Peyer's patch (tissue), 4 donors: Measurements from ENCODE around the gene MAP3K8.

ENCODE experiments used
- POLR2A ChIP-seq, 2 donors: fragments of 450-650 bp; IDR thresholded peaks; one replicate each; pipeline ENCODE4 v1.5.1; 2017; ENCODE audit warnings: antibody characterized with exemption in 2 of 2, mild to moderate bottlenecking in 2 of 2, moderate library complexity in 2 of 2
- TF ChIP-seq, protein P1 (sequence below), 6 experiments: fragments of 450-650 bp in 4 of 6; fragments of 200-600 bp in 2 of 6; sonication (generic) in 1 of 6; IDR thresholded peaks; one replicate each; pipeline ENCODE4 v1.5.1; 2017 to 2019; ENCODE audit warnings: antibody characterized with exemption in 6 of 6, mild to moderate bottlenecking in 3 of 6, moderate library complexity in 1 of 6

DNA sequence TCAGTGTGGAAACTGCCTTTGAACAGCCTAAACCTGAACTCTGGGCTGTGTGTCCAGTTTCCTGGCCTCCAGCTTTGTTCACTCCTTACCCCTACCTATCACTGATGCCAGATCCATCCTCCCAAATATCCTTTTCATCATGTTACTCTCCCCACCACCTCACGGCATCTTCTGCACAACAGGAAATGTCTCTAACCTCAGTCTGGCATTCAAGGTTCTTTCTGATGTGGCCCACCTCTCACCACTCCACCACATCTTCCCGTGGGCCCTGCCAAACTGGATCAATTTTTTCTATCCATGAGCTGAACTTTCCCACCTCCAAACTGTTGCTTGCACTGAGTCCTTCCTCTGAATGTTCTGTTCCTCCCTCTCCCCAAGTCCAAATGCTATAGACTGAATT is 35.8 kb upstream of the MAP3K8 start:
- no peak for TF ChIP-seq POLR2A (IDR thresholded peaks at IDR 0.05)
- TF ChIP-seq, protein P1, sequence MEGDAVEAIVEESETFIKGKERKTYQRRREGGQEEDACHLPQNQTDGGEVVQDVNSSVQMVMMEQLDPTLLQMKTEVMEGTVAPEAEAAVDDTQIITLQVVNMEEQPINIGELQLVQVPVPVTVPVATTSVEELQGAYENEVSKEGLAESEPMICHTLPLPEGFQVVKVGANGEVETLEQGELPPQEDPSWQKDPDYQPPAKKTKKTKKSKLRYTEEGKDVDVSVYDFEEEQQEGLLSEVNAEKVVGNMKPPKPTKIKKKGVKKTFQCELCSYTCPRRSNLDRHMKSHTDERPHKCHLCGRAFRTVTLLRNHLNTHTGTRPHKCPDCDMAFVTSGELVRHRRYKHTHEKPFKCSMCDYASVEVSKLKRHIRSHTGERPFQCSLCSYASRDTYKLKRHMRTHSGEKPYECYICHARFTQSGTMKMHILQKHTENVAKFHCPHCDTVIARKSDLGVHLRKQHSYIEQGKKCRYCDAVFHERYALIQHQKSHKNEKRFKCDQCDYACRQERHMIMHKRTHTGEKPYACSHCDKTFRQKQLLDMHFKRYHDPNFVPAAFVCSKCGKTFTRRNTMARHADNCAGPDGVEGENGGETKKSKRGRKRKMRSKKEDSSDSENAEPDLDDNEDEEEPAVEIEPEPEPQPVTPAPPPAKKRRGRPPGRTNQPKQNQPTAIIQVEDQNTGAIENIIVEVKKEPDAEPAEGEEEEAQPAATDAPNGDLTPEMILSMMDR (IDR thresholded peaks at IDR 0.05): no peak
